ENCODE measurements around the gene SLC20A1. TPM values are rescaled to one million over a fixed set of nuclear protein-coding genes. Genes with fewer than 3 reads are reported as not detected.

SLC20A1 gene
- total RNA-seq, 4 donors from 2014 or later = 6.9 to 85.7 (median 9.2) TPM

- intact Hi-C loops (cut with DNase I; ENCODE audit: low total_unique reads) (no loop called here), in situ Hi-C loops (cut with MboI; ENCODE audit: low sequenced_read_pairs in 4 of 4) (no loop called here)
- no peak for ATAC-seq
- no peak for DNase-seq
- no peak overlapping the region for H3K4me3 ChIP-seq
- H3K4me1 ChIP-seq = no peaks in the 10 kb centered on the region
- no peaks in the 10 kb centered on the region for H3K9me3 ChIP-seq
- no peaks in the 10 kb centered on the region for H3K27me3 ChIP-seq
- TF ChIP-seq, protein P1, sequence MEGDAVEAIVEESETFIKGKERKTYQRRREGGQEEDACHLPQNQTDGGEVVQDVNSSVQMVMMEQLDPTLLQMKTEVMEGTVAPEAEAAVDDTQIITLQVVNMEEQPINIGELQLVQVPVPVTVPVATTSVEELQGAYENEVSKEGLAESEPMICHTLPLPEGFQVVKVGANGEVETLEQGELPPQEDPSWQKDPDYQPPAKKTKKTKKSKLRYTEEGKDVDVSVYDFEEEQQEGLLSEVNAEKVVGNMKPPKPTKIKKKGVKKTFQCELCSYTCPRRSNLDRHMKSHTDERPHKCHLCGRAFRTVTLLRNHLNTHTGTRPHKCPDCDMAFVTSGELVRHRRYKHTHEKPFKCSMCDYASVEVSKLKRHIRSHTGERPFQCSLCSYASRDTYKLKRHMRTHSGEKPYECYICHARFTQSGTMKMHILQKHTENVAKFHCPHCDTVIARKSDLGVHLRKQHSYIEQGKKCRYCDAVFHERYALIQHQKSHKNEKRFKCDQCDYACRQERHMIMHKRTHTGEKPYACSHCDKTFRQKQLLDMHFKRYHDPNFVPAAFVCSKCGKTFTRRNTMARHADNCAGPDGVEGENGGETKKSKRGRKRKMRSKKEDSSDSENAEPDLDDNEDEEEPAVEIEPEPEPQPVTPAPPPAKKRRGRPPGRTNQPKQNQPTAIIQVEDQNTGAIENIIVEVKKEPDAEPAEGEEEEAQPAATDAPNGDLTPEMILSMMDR (IDR thresholded peaks at IDR 0.05 in 4 of 5, conservative IDR thresholded peaks at IDR 0.05 in 1 of 5) = no peak
- no peak for TF ChIP-seq POLR2A (IDR thresholded peaks at IDR 0.05)
- H3K36me3 ChIP-seq = no peaks in the 10 kb centered on the region
- no peak overlapping the region for H3K27ac ChIP-seq
Measured at GRCh38 chr2:112693596-112693995, 47.9 kb downstream of the SLC20A1 start.

GRCh38 chr2:112694182-112694581, 48.4 kb downstream of the SLC20A1 start:
- H3K36me3 ChIP-seq = no peaks in the 10 kb centered on the region
- no peak for DNase-seq
- in situ Hi-C loops (cut with MboI; ENCODE audit: low sequenced_read_pairs in 4 of 4) = no loop called here
- H3K4me3 ChIP-seq = no peak overlapping the region
- H3K9me3 ChIP-seq = no peaks in the 10 kb centered on the region
- H3K27ac ChIP-seq = no peak overlapping the region
- no peak for TF ChIP-seq POLR2A (IDR thresholded peaks at IDR 0.05)
- no peaks in the 10 kb centered on the region for H3K27me3 ChIP-seq
- no peaks in the 10 kb centered on the region for H3K4me1 ChIP-seq
- no peak for ATAC-seq
- intact Hi-C loops (cut with DNase I; ENCODE audit: low total_unique reads) = no loop called here

GRCh38 chr2:112698834-112699515, 53.2 kb downstream of the SLC20A1 start:
- Histone ChIP-seq H3K36me3 (no peaks in the 10 kb centered on the region), H3K4me3 (no peak overlapping the region), H3K4me1 (no peaks in the 10 kb centered on the region), H3K9me3 (no peaks in the 10 kb centered on the region), H3K27me3 (no peaks in the 10 kb centered on the region), H3K27ac (no peak overlapping the region)
- intact Hi-C loops (cut with DNase I; ENCODE audit: low total_unique reads) = no loop called here
- TF ChIP-seq POLR2A (IDR thresholded peaks at IDR 0.05) = no peak
- TF ChIP-seq, protein P1 (IDR thresholded peaks at IDR 0.05 in 4 of 5, conservative IDR thresholded peaks at IDR 0.05 in 1 of 5) = no peak
- DNase-seq (no peak), ATAC-seq (no peak)
- in situ Hi-C loops (cut with MboI; ENCODE audit: low sequenced_read_pairs in 4 of 4) = no loop called here

GRCh38 chr2:112699984-112700667, 54.4 kb downstream of the SLC20A1 start:
- no peak overlapping the region for H3K27ac ChIP-seq
- intact Hi-C loops (cut with DNase I; ENCODE audit: low total_unique reads) = no loop called here
- DNase-seq (no peak), ATAC-seq (no peak)
- H3K4me1 ChIP-seq = no peaks in the 10 kb centered on the region
- in situ Hi-C loops (cut with MboI; ENCODE audit: low sequenced_read_pairs in 4 of 4) = no loop called here
- TF ChIP-seq POLR2A (IDR thresholded peaks at IDR 0.05) = no peak
- TF ChIP-seq, protein P1 (IDR thresholded peaks at IDR 0.05 in 4 of 5, conservative IDR thresholded peaks at IDR 0.05 in 1 of 5) = no peak
- H3K36me3 ChIP-seq = no peaks in the 10 kb centered on the region
- H3K27me3 ChIP-seq = no peaks in the 10 kb centered on the region
- no peaks in the 10 kb centered on the region for H3K9me3 ChIP-seq
- no peak overlapping the region for H3K4me3 ChIP-seq

DNA sequence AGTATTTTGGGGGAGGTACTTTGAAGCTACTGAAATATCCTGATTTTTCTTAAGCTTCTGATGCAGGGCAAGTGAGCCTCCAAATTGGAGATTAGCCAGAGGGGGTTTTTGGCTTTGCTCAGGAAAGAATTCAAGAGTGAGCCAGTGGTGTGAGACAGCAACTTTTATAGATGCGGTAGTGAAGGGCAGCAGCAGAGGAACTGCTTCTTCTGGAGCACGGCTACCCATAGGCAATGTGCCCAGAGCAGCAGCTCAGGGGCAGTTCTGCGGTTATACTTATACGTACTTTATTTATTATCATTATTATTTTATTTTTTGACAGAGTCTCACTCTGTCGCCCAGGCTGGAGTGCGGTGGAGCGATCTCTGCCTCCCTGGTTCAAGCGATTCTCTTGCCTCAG, 55.3 kb downstream of the SLC20A1 start:
- in situ Hi-C loops (cut with MboI; ENCODE audit: low sequenced_read_pairs in 4 of 4) (no loop called here), intact Hi-C loops (cut with DNase I; ENCODE audit: low total_unique reads) (no loop called here)

More for the DNA sequence above, 55.3 kb downstream of the SLC20A1 start:
- Histone ChIP-seq H3K36me3 (no peaks in the 10 kb centered on the region), H3K27ac (peak overlapping the region in 1 of 4 donors; percentile 23), H3K27me3 (no peaks in the 10 kb centered on the region), H3K4me3 (no peak overlapping the region), H3K9me3 (no peaks in the 10 kb centered on the region), H3K4me1 (no peaks in the 10 kb centered on the region)
- ATAC-seq (no peak), DNase-seq (no peak)
- no peak for TF ChIP-seq POLR2A (IDR thresholded peaks at IDR 0.05)
- TF ChIP-seq, protein P1 (IDR thresholded peaks at IDR 0.05 in 4 of 5, conservative IDR thresholded peaks at IDR 0.05 in 1 of 5) = no peak

Data from gastrocnemius medialis (tissue), 4 donors.